Activated naive CD4-positive, alpha-beta T cell treated with Interleukin-2 at 50 U/mL for 16 hours (primary cell): ENCODE results near the gene CHST8.

Experiments
- DNase-seq: peaks from one replicate; pipeline ENCODE4 v3.0.0-alpha.2; 2020

Gene CHST8

GRCh38 chr19:33799476-33799875 is 177.7 kb downstream of the CHST8 start:
- DNase-seq: no peak

- DNase-seq: no peak
Measured at GRCh38 chr19:33800012-33800680, 178.4 kb downstream of the CHST8 start.

GRCh38 chr19:33801411-33801810 is 179.7 kb downstream of the CHST8 start:
- no peak for DNase-seq

GRCh38 chr19:33802001-33802400 is 180.2 kb downstream of the CHST8 start:
- DNase-seq: no peak

- DNase-seq: no peak
Measured at GRCh38 chr19:33802801-33803200, 181.0 kb downstream of the CHST8 start.

GRCh38 chr19:33803383-33803782 is 181.6 kb downstream of the CHST8 start:
- DNase-seq: no peak

- DNase-seq: no peak
Measured at GRCh38 chr19:33804021-33804799, 182.5 kb downstream of the CHST8 start.

GRCh38 chr19:33805313-33805712 is 183.6 kb downstream of the CHST8 start:
- DNase-seq: no peak

- DNase-seq: no peak
Measured at GRCh38 chr19:33805840-33806433, 184.2 kb downstream of the CHST8 start.

GRCh38 chr19:33806434-33806881 is 184.7 kb downstream of the CHST8 start:
- no peak for DNase-seq

GRCh38 chr19:33808399-33808798 is 186.6 kb downstream of the CHST8 start:
- DNase-seq: no peak

- no peak for DNase-seq
Measured at GRCh38 chr19:33809960-33810359, 188.2 kb downstream of the CHST8 start.

- DNase-seq: no peak
Measured at GRCh38 chr19:33810821-33811220, 189.1 kb downstream of the CHST8 start.

- no peak for DNase-seq
Measured at GRCh38 chr19:33811246-33811645, 189.5 kb downstream of the CHST8 start.

GRCh38 chr19:33811736-33812387 is 190.1 kb downstream of the CHST8 start:
- no peak for DNase-seq

- no peak for DNase-seq
Measured at GRCh38 chr19:33812388-33813330, 190.9 kb downstream of the CHST8 start.

- no peak for DNase-seq
Measured at GRCh38 chr19:33813391-33814101, 191.8 kb downstream of the CHST8 start.

- DNase-seq: no peak
Measured at GRCh38 chr19:33814181-33815165, 192.7 kb downstream of the CHST8 start.

GRCh38 chr19:33815380-33816340 is 193.9 kb downstream of the CHST8 start:
- no peak for DNase-seq
